ENCODE measurements around the gene CDK2. TPM values are rescaled to one million over a fixed set of nuclear protein-coding genes. Genes with fewer than 3 reads are reported as not detected.
"Not testable (repeated sequence)": the region's sequence is repeated elsewhere in the genome, so short reads cannot be mapped to it uniquely, and the experiment has no call there.

Gene CDK2
- total RNA-seq, 1 donor from 2014 or later: 9.1 TPM

DNA sequence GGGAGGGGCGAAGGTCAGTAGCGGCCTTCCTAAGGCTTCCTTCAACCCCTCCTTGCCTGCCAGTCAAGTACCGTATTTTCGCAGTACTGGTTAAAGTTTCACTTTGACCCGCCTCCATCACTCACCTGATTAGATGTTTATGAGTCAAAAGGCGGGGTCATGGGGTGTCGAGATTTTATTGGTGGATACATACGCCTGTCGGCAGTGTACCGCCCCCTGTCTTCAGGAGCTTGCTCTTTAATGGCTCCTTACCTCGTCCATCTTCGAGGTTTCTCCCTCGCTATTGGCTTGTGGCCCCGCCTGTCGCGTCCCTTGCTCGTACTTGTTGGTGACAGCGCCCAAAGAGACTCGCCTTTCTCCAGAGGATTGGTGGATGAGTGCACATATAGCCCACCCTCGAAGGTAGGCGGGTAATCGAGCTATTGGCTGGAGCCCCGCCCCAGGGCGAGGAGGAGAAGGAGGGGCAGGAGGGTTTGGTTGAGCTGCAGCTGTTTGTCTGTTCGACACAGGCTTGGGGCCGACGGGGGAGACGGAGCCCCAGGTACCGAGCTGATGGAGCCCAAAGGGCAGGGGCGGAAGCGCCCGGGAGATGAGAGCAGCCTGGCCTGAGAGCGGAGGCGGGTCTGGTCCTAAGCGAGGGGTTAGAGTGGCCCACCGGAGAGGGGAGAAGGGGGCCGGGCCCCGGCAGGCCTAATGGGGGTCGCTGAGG is 7.1 kb downstream of the CDK2 start, which contains the start of gene RAB5B:
Gene RAB5B (plus strand): TSS at position 480 of the 709 bp plus-strand sequence. CDS start 12,883 bp downstream, outside the sequence.
- intact Hi-C loops (cut with DNase I): loop anchor here (5.0 kb wide), 1 partner anchor 46 kb away; the partner anchor contains the start of gene PYM1
- peak; percentile 99 for DNase-seq (ENCODE audit: low spot score)

DNA sequence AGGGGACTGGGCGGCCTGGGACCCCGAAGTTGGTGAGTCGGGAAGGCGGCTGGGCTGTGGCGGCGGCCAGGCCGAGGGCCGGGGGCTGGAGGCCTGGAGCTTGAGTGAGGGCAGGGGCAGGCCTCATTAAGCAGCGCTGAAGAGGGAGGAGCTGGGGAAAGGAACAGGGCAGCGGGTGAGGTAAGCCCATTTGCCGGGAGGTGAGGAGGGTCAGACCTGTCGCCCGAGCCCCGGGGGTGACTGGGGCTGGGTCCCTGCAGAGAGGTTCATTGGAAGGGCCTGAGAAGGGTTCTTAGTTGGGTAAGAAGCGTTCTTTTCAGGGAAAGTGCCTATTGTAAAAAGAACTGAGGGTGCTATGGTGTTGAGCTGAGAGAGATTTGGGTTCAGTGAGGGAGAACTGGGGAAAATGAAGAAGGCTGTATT is 7.7 kb downstream of the CDK2 start:
- intact Hi-C loops (cut with DNase I): loop anchor here (5.0 kb wide), 1 partner anchor 47 kb away; the partner anchor contains the start of gene PYM1
- no peak for DNase-seq (ENCODE audit: low spot score)

DNA sequence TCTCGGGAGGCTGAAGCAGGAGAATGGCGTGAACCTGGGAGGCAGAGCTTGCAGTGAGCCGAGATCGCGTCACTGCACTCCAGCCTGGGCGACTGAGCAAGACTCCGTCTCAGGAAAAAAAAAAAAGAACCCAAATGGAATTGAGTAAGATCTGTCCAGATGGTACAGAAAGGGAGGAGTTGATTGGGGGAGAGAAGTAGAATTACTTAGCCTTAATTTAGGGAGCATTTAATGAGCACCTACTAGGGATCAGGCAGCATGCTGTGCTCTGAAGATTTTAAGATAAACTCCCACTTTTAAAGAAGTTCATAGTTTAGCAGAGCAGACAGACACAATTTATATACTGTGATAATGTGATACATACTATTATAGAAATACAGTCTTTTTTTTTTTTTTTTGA is 11.8 kb downstream of the CDK2 start:
- no peak for DNase-seq (ENCODE audit: low spot score)
- intact Hi-C loops (cut with DNase I): no loop called here

DNA sequence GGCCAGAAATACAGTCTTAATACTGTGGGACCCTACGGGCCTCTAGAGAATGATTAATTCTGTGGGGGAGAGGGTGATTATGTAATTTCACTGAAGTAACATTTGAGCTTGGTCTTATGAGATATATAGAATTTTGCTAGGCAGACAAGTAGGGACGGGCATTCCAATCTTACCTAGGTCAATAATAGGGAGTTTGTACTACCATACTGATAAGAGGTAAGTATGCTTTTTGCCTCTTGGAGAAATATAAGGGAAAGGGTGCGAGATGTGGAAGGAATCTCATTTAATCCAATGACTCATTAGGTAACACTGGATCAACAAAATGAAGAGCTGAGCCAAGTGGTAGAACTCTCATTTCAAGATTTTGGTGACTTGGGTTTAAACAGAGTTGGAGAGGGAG is 12.4 kb downstream of the CDK2 start:
- DNase-seq (ENCODE audit: low spot score): no peak
- intact Hi-C loops (cut with DNase I): no loop called here

DNA sequence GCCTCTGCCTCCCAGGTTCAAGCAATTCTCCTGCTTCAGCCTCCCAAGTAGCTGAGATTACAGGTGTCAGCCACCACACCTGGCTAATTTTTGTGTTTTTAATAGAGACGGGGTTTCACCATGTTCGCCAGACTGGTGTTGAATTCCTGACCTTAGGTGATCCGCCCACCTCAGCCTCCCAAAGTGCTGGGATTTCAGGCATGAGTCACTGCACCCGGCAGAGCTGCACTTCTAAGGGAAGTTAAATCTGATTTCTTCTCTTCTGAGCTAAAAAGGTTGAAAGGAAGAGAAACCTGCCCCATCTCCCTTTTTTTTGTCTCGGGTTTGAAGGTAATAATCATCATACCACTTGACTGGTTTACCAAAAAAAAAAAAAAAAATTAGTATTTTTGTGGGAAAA is 15.3 kb downstream of the CDK2 start:
- intact Hi-C loops (cut with DNase I); DNase-seq (ENCODE audit: low spot score): not testable (repeated sequence)

DNA sequence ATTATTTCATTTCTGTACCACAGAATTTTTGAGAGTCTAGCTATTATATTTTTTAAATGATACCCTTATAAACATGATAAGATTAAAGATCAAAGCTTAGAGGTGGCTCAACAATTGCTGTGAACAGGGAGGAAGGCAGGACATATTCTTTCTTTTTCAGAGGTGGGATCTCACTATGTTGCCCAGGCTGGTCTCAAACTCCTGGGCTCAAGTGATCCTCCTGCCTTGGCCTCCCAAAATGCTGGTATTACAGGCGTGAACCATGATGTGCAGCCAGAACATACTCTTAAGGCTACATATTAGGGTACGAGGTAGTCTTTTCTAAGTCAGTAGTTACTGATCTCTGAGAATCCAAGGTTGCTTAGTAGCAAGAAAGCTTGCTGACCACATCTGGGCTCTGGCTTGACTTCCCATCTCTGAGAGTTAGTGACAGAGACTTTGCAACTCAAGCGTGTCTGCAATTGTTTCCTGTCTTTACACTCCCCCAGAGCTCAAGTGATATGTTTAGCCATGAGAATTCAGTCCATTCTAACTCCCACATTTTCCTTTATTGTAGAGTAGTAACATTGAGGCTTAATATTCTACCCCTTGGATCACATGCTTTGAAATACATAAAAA is 15.8 kb downstream of the CDK2 start:
- intact Hi-C loops (cut with DNase I): no loop called here

DNA sequence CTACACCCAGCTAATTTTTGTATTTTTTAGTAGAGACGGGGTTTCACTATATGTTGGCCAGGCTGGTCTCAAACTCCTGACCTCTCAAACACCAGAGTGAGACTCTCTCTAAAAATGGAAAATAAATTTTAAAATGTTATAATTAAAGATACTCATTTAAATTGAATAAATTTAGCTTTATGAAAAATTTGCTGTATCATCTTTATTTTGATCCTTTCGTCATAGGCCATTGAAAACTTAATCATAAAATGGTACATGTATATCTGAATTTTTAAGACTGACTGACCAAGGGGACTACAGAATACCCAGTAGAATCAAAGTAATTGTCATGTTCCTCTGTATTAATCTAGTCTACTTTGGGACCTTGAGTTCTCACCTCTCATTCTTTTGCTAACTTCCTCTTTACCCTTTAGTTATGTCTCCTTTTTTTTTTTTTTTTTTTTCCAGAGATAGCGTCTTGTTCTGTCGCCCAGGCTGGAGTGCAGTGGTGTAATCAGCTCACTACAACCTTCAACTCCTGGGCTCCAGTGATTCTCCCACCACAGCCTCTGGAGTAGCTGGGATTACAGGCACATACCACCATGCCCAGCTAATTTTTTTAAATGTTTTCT is 16.7 kb downstream of the CDK2 start:
- DNase-seq (ENCODE audit: low spot score): no peak
- intact Hi-C loops (cut with DNase I): no loop called here

More for the DNA sequence above, 15.8 kb downstream of the CDK2 start:
- no peak for DNase-seq (ENCODE audit: low spot score)

DNA sequence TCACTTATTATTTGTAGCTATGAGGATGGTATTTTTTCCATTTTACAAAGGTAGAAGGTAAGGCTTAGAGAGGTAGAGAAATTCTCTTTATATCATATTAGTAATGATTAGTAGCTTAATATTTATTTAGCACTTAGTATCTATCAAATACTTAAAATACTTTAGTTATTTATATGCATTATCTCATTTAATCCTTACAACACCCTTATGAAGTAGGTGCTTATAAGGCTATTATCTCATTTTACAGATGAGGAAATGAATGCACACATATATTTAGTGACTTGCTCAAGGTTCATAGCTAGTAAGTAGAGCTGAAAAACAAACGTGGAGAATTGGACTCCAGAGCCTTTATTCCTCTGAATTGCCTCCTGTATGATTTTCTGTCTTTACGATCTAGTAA is 18.2 kb downstream of the CDK2 start:
- intact Hi-C loops (cut with DNase I): no loop called here
- DNase-seq (ENCODE audit: low spot score): no peak

DNA sequence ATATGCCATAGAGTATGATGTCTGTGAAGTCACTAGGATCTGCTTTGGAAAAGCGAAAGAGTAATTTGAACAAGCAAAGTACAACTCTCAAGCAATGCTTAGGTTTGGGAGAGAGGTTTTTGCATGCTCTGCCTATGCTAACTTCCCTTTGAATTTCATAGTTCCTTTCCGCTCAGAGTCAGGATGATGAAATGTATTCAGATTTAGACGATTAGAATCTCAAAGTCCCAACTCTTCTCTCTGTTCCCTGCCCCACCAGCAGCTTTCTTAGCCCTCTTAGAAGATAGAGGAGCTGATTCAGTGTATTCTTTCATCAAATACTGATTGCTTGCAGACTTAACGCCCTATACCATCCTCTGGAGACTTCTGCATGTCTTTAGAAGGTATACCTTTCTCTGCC is 18.7 kb downstream of the CDK2 start:
- no peak for DNase-seq (ENCODE audit: low spot score)
- intact Hi-C loops (cut with DNase I): no loop called here

DNA sequence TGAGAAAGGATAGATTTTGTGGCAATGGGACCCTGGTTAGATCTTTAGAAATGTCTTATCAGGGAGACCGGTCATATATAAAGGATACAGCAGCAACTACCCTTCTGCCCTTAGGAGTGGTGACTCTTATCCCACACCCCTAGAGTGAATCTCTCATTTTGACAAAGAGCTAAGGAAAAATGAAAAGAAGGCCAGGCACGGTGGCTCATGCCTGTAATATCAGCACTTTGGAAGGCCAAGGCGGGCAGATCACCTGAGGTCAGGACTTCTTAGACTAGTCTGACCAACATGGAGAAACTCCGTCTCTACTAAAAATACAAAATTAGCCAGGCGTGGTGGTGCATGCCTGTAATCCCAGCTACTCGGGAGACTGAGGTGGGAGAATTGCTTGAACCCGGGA is 19.3 kb downstream of the CDK2 start:
- DNase-seq (ENCODE audit: low spot score); intact Hi-C loops (cut with DNase I): not testable (repeated sequence)

DNA sequence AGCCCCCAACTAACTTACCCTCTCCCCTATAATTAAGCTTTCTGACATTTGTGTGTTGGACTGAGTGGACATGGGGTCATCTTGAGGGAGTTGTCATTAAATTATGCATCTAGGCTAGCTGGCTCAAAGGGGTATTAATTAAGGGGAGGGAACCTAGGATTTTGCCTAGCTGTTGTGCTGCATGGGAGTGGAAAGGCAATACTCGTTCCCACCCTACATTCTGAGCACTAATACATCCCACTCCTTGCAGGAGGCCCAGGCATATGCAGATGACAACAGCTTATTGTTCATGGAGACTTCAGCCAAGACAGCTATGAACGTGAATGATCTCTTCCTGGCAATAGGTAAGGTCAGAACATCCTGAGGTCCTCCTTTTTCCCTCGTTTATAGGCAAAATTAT is 24.5 kb downstream of the CDK2 start:
- DNase-seq (ENCODE audit: low spot score): no peak
- intact Hi-C loops (cut with DNase I): no loop called here

DNA sequence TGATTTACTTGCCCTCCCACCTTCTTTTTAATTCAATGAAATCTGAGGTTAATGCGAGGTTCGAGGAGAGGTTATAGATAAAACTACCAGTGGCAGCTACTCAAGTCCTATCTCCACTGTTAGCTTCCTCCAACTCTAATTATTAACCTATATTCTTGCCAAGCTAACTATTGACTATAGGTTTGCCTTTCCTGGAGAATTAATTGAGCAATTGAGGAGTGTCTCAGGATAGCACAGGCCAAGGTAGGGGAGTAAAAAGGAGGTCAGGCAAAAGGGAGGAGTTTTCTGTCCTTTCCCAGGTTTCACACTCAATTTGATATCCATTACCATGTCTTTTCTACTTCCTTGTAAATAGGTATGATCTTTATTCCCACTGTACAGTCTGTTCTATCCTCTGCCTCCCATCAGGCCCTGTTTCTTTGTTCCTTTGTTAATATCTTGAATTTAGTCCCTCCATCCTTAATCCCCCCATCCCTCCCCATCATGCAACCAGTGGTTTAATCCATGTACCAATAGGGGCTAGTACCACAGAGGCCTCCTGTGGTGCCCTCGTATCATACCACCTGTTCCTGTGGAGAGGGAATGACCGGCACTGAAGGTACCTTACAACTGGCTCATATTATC is 26.7 kb downstream of the CDK2 start:
- intact Hi-C loops (cut with DNase I): no loop called here
- DNase-seq (ENCODE audit: low spot score): no peak

DNA sequence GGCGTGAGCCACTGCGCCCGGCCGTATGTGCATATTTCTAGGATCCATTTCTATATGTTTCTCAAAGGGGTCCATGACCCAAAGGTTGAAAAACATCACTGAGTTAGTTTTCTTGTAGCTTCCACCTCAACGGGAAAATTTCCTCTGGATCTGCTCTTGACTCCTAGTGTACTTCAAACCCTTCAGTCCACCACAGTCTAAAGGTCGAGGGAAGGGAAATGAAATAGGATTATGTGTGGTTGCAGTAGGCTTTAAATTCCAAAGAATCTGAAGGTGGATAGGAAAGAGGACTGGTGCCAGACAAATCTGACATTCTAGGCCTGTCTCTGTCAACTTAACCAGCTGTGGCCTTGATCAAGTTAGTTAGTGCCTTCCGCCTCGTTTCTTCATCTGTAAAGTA is 28.7 kb downstream of the CDK2 start:
- no peak for DNase-seq (ENCODE audit: low spot score)
- intact Hi-C loops (cut with DNase I): no loop called here

DNA sequence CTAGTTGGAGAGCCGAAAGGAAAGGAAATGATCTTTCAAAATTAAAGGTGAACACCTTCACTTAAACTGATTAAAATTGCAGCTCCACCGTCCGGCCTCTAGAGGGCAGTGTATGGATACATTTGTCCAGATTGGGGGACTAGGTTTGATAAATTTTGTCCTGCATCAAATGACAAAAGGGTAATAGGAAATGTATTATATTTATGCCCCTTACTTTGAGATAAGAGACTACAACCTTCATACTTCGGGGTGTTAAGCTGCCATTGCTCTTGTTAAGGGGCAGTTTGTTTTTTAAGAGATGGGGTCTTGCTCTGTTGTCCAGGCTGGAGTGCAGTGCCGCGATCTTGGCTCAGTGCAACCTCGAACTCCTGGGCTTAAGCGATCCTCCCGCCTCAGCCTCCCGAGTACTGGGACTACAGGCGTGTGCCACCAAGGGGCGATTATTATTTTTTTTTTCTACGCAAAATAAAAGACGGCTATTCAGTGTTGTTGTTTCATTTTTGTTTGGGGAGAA is 29.6 kb downstream of the CDK2 start:
- DNase-seq (ENCODE audit: low spot score): no peak
- intact Hi-C loops (cut with DNase I): loop anchor here (1.0 kb wide), 1 partner anchor 45 kb away; the partner anchor contains the start of gene RPS26

DNA sequence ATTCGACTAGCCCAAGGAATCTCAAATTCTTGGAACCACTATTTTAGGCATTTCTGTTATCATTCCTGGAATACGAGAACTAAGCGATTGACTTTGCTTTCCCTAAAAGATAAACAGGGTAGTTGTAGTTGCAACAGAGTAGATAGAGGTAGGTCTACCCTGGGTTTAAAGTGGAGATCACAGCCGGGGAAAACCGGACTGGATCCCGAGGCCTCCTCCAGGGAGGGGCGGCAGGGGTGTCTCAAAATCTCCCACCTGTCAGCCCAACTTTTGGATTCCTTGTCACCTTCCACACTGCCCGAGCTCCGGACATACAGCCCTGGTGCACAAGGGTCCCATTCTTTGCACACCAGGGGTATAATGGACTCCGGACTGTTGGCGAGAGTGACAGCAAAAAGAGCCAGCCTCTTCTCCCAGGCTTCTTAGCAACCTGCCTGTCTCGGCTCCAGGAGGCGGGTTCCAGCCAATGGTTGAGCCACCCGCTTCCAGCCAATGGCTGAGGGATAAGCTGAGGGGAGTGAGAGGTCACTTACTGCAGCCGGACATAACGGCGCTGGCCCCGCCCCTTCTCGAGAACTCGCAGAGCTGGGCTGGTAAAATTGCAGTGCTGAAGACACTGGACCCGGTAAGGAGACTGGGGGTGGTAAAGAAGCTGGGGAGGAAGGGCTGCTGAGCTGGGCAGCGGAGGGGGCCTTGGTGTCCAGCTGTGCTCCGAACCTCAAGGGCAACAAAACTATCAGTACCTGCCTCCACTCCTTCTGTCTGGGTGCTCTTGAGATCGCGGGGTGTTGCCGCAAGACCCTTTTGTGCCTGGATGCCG is 30.3 kb downstream of the CDK2 start, which contains the start of gene SUOX:
Gene SUOX (plus strand): TSS at position 562 of the 820 bp plus-strand sequence. CDS start 4,946 bp downstream, outside the sequence.
- DNase-seq (ENCODE audit: low spot score): peak; percentile 99
- intact Hi-C loops (cut with DNase I): loop anchor here (1.0 kb wide), 1 partner anchor 44 kb away; the partner anchor contains the start of gene RPS26

DNA sequence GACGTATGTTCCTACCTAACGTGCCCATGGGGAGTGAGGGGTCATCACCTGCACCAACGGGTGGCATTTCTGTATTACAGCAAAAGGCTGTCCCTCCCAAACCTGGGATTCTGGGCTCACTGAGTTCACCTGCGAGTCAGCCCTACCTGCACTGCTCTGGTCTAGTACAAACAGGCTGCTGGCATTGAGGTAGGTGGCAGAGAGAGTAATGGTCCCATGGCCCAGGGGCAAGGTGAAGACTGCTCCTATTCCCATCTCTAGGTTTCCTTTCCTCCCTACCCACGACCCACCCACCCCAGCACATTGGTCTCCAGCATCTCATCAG is 30.9 kb downstream of the CDK2 start:
- intact Hi-C loops (cut with DNase I): no loop called here
- no peak for DNase-seq (ENCODE audit: low spot score)

DNA sequence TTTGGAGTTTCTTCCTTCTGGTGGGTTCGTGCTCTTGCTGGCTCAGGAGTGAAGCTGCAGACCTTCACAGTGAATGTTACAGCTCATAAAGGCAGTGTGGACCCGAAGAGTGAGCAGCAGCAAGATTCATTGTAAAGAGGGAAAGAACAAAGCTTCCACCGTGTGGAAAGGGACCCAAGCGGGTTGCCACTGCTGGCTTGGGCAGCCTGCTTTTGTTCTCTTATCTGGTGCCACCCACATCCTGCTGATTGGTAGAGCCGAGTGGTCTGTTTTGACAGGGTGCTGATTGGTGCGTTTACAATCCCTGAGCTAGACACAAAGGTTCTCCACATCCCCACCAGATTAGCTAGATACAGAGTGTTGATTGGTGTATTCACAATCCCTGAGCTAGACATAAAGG is 32.9 kb downstream of the CDK2 start:
- intact Hi-C loops (cut with DNase I); DNase-seq (ENCODE audit: low spot score): not testable (repeated sequence)

DNA sequence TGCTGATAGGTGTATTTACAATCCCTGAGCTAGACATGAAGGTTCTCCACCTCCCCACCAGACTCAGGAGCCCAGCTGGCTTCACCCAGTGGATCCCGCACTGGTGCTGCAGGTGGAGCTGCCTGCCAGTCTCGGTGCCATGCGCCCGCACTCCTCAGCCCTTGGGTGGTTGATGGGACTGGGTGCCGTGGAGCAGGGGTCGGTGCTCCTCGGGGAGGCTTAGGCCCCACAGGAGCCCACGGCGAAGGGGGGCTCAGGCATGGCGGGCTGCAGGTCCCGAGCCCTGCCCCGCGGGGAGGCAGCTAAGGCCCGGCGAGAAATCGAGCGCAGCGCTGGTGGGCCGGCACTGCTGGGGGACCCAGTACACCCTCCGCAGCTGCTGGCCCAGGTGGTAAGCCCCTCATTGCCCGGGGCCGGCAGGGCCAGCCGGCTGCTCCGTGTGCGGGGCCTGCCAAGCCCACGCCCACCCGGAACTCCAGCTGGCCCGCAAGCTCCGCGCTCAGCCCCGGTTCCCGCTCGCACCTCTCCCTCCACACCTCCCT is 33.4 kb downstream of the CDK2 start:
- intact Hi-C loops (cut with DNase I); DNase-seq (ENCODE audit: low spot score): not testable (repeated sequence)

Data from cardiac septum (tissue), 1 donor.